ENCODE data around the gene KLK4.

DNA sequence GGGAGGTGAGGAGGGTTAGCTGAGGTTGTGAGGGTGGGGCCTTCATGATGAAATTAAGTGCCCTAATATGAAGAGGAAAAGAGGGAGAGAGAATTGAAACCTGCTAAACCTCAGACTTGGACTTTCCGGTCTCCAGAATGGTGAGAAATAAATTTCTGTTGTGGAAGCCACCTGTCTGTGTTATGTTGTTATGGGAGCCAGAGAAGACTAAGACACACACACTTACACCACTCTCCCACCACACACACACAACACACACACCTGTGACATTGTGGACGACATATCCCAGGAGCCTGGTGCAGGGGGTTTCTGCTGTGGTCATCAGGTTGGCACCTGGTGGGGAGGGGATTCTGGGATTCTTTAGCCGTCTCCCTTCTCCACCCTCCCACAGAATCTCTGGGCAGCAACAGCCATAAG, 14.0 kb downstream of the KLK4 start:
- TF ChIP-seq, protein P1, sequence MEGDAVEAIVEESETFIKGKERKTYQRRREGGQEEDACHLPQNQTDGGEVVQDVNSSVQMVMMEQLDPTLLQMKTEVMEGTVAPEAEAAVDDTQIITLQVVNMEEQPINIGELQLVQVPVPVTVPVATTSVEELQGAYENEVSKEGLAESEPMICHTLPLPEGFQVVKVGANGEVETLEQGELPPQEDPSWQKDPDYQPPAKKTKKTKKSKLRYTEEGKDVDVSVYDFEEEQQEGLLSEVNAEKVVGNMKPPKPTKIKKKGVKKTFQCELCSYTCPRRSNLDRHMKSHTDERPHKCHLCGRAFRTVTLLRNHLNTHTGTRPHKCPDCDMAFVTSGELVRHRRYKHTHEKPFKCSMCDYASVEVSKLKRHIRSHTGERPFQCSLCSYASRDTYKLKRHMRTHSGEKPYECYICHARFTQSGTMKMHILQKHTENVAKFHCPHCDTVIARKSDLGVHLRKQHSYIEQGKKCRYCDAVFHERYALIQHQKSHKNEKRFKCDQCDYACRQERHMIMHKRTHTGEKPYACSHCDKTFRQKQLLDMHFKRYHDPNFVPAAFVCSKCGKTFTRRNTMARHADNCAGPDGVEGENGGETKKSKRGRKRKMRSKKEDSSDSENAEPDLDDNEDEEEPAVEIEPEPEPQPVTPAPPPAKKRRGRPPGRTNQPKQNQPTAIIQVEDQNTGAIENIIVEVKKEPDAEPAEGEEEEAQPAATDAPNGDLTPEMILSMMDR (IDR thresholded peaks at IDR 0.05), result no peak
- TF ChIP-seq POLR2A (IDR thresholded peaks at IDR 0.05), result no peak

All from adrenal gland (tissue), 5 donors.